GM12878 (cell line): ENCODE results near the gene KRT32. TPM values are rescaled to one million over a fixed set of nuclear protein-coding genes. Genes with fewer than 3 reads are reported as not detected.

Experiments used
- ATAC-seq: fragments of 200-7000 bp; cut with Tn5 transposase; 3 replicates; pipeline ENCODE4 v1.9.1; 2020; ENCODE audit warnings: mild to moderate bottlenecking, moderate library complexity
- BruUV-seq: library from RNA; stranded (reverse); fragments of 400-500 nt; replicated peaks from 2 replicates; lab custom pipeline; 2021; lab: Mats Ljungman, UMichigan
- CTCF ChIA-PET: fragments of 300-600 bp; sonication (Branson Sonifier 250); formaldehyde crosslinking; extraction: SDS; loops from one replicate; lab custom pipeline; 2021; ENCODE audit warnings: inconsistent platforms; lab: Yijun Ruan, JAX
- POLR2A ChIA-PET: fragments of 350-600 bp; formaldehyde crosslinking; extraction: SDS; loops from one replicate; lab custom pipeline; 2021; ENCODE audit warnings: inconsistent platforms; lab: Charles Lee
- RAD21 ChIA-PET: fragments of 300-600 bp; sonication (Branson Sonifier 250); formaldehyde crosslinking; loops from one replicate; lab custom pipeline; 2023; ENCODE audit warnings: antibody characterized with exemption; ENCODE audit not compliant: unreplicated experiment; lab: Charles Lee
- SMC1A ChIA-PET: fragments of 300-600 bp; sonication (Branson Sonifier 250); formaldehyde crosslinking; loops from one replicate; lab custom pipeline; 2023; ENCODE audit not compliant: unreplicated experiment, uncharacterized antibody; lab: Charles Lee
- DNase-seq: peaks from one replicate; pipeline ENCODE4 v3.0.0-alpha.2; 2011; ENCODE audit warnings: low read depth, low spot score
- FAIRE-seq: peaks from 3 replicates; lab custom pipeline; 2011; peaks lifted over from hg19 to GRCh38; lab: Jason Lieb, UNC
- H2AFZ ChIP-seq: 2 replicates; pipeline ENCODE4 v1.6.0; 2011; ENCODE audit warnings: low read depth, low read length, control low read depth; ENCODE audit not compliant: control insufficient read depth
- H3K27ac ChIP-seq: 2 replicates; pipeline ENCODE4 v1.5.1; 2011; ENCODE audit warnings: control low read depth; ENCODE audit not compliant: control insufficient read depth, insufficient read depth
- H3K27me3 ChIP-seq, 2 experiments: replicated peaks in 1 of 2; 2 replicates each; pipeline versions ENCODE4 v1.6.0 to v1.6.1; 2011; ENCODE audit warnings: low read length in 1 of 2; ENCODE audit not compliant: control insufficient read depth in 2 of 2, insufficient read depth in 2 of 2
- H3K36me3 ChIP-seq, 2 experiments: 2 replicates each; pipeline ENCODE4 v1.5.1; 2011; ENCODE audit warnings: low read length in 1 of 2; ENCODE audit not compliant: control insufficient read depth in 2 of 2, insufficient read depth in 2 of 2
- H3K4me1 ChIP-seq: 2 replicates; pipeline ENCODE4 v1.6.1; 2011; ENCODE audit warnings: mild to moderate bottlenecking, low read length, moderate library complexity, mixed read lengths; ENCODE audit not compliant: control insufficient read depth, insufficient read depth
- H3K4me2 ChIP-seq: 2 replicates; pipeline ENCODE4 v1.6.0; 2011; ENCODE audit warnings: control low read depth; ENCODE audit not compliant: control insufficient read depth, insufficient read depth
- H3K4me3 ChIP-seq: fragments of 200-600 bp; sonication (generic); 2 replicates; pipeline ENCODE4 v1.5.1; 2016
- H3K79me2 ChIP-seq: 2 replicates; pipeline ENCODE4 v1.6.0; 2011; ENCODE audit warnings: low read length; ENCODE audit not compliant: control insufficient read depth, insufficient read depth
- H3K9ac ChIP-seq: 2 replicates; pipeline ENCODE4 v1.8.0; 2011; ENCODE audit warnings: low read length, control low read depth, mixed read lengths; ENCODE audit not compliant: control insufficient read depth, insufficient read depth
- H3K9me3 ChIP-seq: replicated peaks from 3 replicates; pipeline ENCODE4 v1.5.1; 2011; ENCODE audit warnings: mild to moderate bottlenecking, low read length; ENCODE audit not compliant: control insufficient read depth, insufficient read depth
- H4K20me1 ChIP-seq: 2 replicates; pipeline ENCODE4 v1.6.0; 2011; ENCODE audit not compliant: control insufficient read depth, insufficient read depth
- CHD4 ChIP-seq: fragments of 200-600 bp; sonication (generic); IDR thresholded peaks from 2 replicates; pipeline ENCODE4 v1.6.1; 2016; ENCODE audit warnings: mild to moderate bottlenecking
- HCFC1 ChIP-seq: fragments of 150-350 bp; IDR thresholded peaks from 2 replicates; pipeline ENCODE4 v1.6.1; 2014; ENCODE audit warnings: low read length
- IRF5 ChIP-seq: fragments of 450-650 bp; IDR thresholded peaks from 2 replicates; pipeline ENCODE4 v1.6.1; 2017; ENCODE audit warnings: borderline replicate concordance
- PML ChIP-seq: IDR thresholded peaks from 2 replicates; pipeline ENCODE4 v1.6.1; 2012; ENCODE audit warnings: low read length, inconsistent platforms
- ZNF687 ChIP-seq: fragments of 450-650 bp; IDR thresholded peaks from 2 replicates; pipeline ENCODE4 v1.6.1; 2017; ENCODE audit warnings: mild to moderate bottlenecking, moderate library complexity
- WGBS: methylation state at CpG from one replicate; pipeline ENCODE4 v1.1.6; 2016; ENCODE audit warnings: low lambda C conversion rate; ENCODE audit not compliant: insufficient replicate concordance, insufficient coverage; ENCODE audit errors: missing lambda C conversion rate; 5-methylcytosine and 5-hydroxymethylcytosine counted together
- in situ Hi-C: fragments of 300-500 bp; cut with MboI; formaldehyde crosslinking; loops from 9 replicates; pipeline ENCODE4 v1.14.3; 2018; ENCODE audit warnings: mixed read lengths
- intact Hi-C: fragments of 100-400 bp; cut with micrococcal nuclease; formaldehyde crosslinking; loops from one replicate; pipeline ENCODE4 v1.14.2; 2022; ENCODE audit not compliant: unreplicated experiment
- polyA plus RNA-seq, 11 experiments: library from polyadenylated mRNA; depleted of rRNA in 4 of 11; unstranded in 6 of 11; stranded (reverse) in 5 of 11; fragments of >200 nt; fragmentation: Nextera tagmentation in 4 of 11; fragmentation: Illumina TruSeq in 1 of 11; extraction: Ambion mirVana in 4 of 11; extraction: Trizol in 1 of 11; gene quantifications; 1 replicate in 1 of 11; 2 replicates in 10 of 11; pipeline versions ENCODE4 v1.2.1 to v1.2.3, GENCODE V29; 2011 to 2016; ENCODE audit warnings: inconsistent platforms in 2 of 11, missing spikeins in 2 of 11, low read depth in 1 of 11
- total RNA-seq, 4 experiments: library from RNA; depleted of rRNA in 3 of 4; stranded (reverse); fragments of >200 nt in 3 of 4; fragmentation: Illumina TruSeq in 1 of 4; extraction: Trizol in 1 of 4; gene quantifications; 2 replicates each; pipeline versions ENCODE4 v1.2.1 to v1.2.3, GENCODE V29; 2013 to 2021

Gene KRT32
- total and polyA plus RNA-seq, 10 of the 15 experiments (the other 5 are each of a cell fraction or from before 2014, with no cell fraction given), result not detected

GRCh38 chr17:41440531-41441033, 26.6 kb downstream of the KRT32 start, which contains the start of gene KRT38:
TSS of gene KRT38 (minus strand) at chr17:41440983. CDS start at chr17:41440921, 62 bp downstream.
- Histone ChIP-seq H4K20me1 (no peaks in the 10 kb centered on the region), H3K9me3 (no peaks in the 10 kb centered on the region), H2AFZ (no peak within 1 kb of the TSS), H3K27me3 (peaks cover 4 to 8% of the 10 kb centered on the region in 2 experiments; a peak in 3 of 4 replicates), H3K4me1 (no peaks in the 10 kb centered on the region), H3K27ac (no peak within 1 kb of the TSS), H3K4me2 (no peak within 1 kb of the TSS), H3K9ac (no peak within 1 kb of the TSS), H3K36me3 (no peaks in the 10 kb centered on the region), H3K79me2 (no peaks in the 10 kb centered on the region), H3K4me3 (no peak within 1 kb of the TSS)
- in situ Hi-C loops (no loop called here), intact Hi-C loops (no loop called here)
- ChIA-PET POLR2A (no interaction called here), SMC1A (no interaction called here), RAD21 (no interaction called here), CTCF (no interaction called here)
- 30% methylated on average over 10 of the region's 10 CpGs for WGBS
- TF ChIP-seq PML (no peak), ZNF687 (no peak), IRF5 (no peak), CHD4 (no peak), HCFC1 (no peak)
- DNase-seq (no peak), ATAC-seq (no peak), FAIRE-seq (no peak)
- BruUV-seq, result no TSS peak
